WTC11 (cell line): ENCODE measurements around the gene CNPY1. TPM values are rescaled to one million over a fixed set of nuclear protein-coding genes. Genes with fewer than 3 reads are reported as not detected.

Experiments
- ATAC-seq: fragments of 200-7000 bp; cut with Tn5 transposase; 2 replicates; pipeline ENCODE4 v1.10.0; 2021; ENCODE audit warnings: mild to moderate bottlenecking, moderate library complexity
- CTCF ChIA-PET: fragments of 300-600 bp; sonication (Branson Sonifier 250); formaldehyde crosslinking; loops from one replicate; lab custom pipeline; 2021; ENCODE audit warnings: antibody characterized with exemption; lab: Charles Lee
- POLR2A ChIA-PET: fragments of 350-600 bp; sonication (Branson Sonifier 250); formaldehyde crosslinking; loops from one replicate; lab custom pipeline; 2021; ENCODE audit warnings: antibody characterized with exemption; lab: Charles Lee
- DNase-seq: peaks from one replicate; pipeline ENCODE4 v3.0.0; 2021; ENCODE audit warnings: low spot score
- H3K27ac Mint-ChIP-seq: 2 replicates; pipeline ENCODE4 v1.8.0; 2021; ENCODE audit warnings: mixed read lengths
- H3K27me3 Mint-ChIP-seq: 2 replicates; pipeline ENCODE4 v1.8.0; 2021; ENCODE audit warnings: low read depth, mild to moderate bottlenecking, moderate library complexity, mixed read lengths
- H3K36me3 Mint-ChIP-seq: 2 replicates; pipeline ENCODE4 v1.8.0; 2021; ENCODE audit warnings: mixed read lengths
- H3K4me1 Mint-ChIP-seq: 2 replicates; pipeline ENCODE4 v1.8.0; 2022; ENCODE audit warnings: mixed read lengths
- H3K4me3 Mint-ChIP-seq: 2 replicates; pipeline ENCODE4 v1.8.0; 2021; ENCODE audit warnings: mild to moderate bottlenecking, moderate library complexity, mixed read lengths
- H3K9me3 Mint-ChIP-seq: 2 replicates; pipeline ENCODE4 v1.8.0; 2021; ENCODE audit warnings: mixed read lengths
- ATF1 ChIP-seq: sonication (generic); formaldehyde crosslinking; IDR thresholded peaks from 2 replicates; pipeline ENCODE4 v1.8.1; 2023; ENCODE audit warnings: mild to moderate bottlenecking, moderate library complexity, missing genetic modification reagents
- ESRRA ChIP-seq: sonication (generic); formaldehyde crosslinking; IDR thresholded peaks from 2 replicates; pipeline ENCODE4 v1.8.1; 2022; ENCODE audit warnings: mild to moderate bottlenecking, missing genetic modification reagents, borderline replicate concordance
- ETV6 ChIP-seq: sonication (generic); formaldehyde crosslinking; IDR thresholded peaks from 2 replicates; pipeline ENCODE4 v1.8.1; 2022; ENCODE audit warnings: mild to moderate bottlenecking, missing genetic modification reagents
- FOXJ3 ChIP-seq: sonication (generic); formaldehyde crosslinking; IDR thresholded peaks from 2 replicates; pipeline ENCODE4 v1.9.0; 2021; ENCODE audit warnings: missing genetic modification reagents, mild to moderate bottlenecking, borderline replicate concordance
- IRF2 ChIP-seq: sonication (generic); formaldehyde crosslinking; IDR thresholded peaks from 2 replicates; pipeline ENCODE4 v1.8.0; 2022; ENCODE audit warnings: low read depth, missing genetic modification reagents, borderline replicate concordance
- NR1H2 ChIP-seq: sonication (generic); formaldehyde crosslinking; IDR thresholded peaks from 2 replicates; pipeline ENCODE4 v1.9.0; 2021; ENCODE audit warnings: mild to moderate bottlenecking, moderate library complexity, missing genetic modification reagents
- NR3C1 ChIP-seq: sonication (generic); formaldehyde crosslinking; conservative IDR thresholded peaks from 2 replicates; pipeline ENCODE4 v1.8.1; 2023; ENCODE audit warnings: low read depth, mild to moderate bottlenecking, missing genetic modification reagents
- TEAD1 ChIP-seq: sonication (generic); formaldehyde crosslinking; IDR thresholded peaks from 2 replicates; pipeline ENCODE4 v1.8.0; 2022; ENCODE audit warnings: mild to moderate bottlenecking, missing genetic modification reagents
- ZNF138 ChIP-seq: sonication (generic); formaldehyde crosslinking; conservative IDR thresholded peaks from 2 replicates; pipeline ENCODE4 v1.8.1; 2022; ENCODE audit warnings: mild to moderate bottlenecking, moderate library complexity, missing genetic modification reagents
- ZNF416 ChIP-seq: fragments of 250-450 bp; sonication (Bioruptor Pico); IDR thresholded peaks from 2 replicates; pipeline ENCODE4 v1.9.0; 2021; ENCODE audit warnings: mild to moderate bottlenecking, inconsistent platforms
- total RNA-seq: library from RNA; stranded (reverse); gene quantifications from 3 replicates; pipeline ENCODE4 v1.2.3, GENCODE V29; 2021
- TF ChIP-seq, protein P1 (sequence below): sonication (generic); formaldehyde crosslinking; IDR thresholded peaks from 2 replicates; pipeline ENCODE4 v1.8.1; 2023; ENCODE audit warnings: mild to moderate bottlenecking, moderate library complexity, missing genetic modification reagents
- TF ChIP-seq, protein P2 (sequence below): sonication (generic); formaldehyde crosslinking; IDR thresholded peaks from 2 replicates; pipeline ENCODE4 v1.8.1; 2023; ENCODE audit warnings: mild to moderate bottlenecking, missing genetic modification reagents, moderate library complexity
- TF ChIP-seq, protein P3 (sequence below): sonication (generic); formaldehyde crosslinking; conservative IDR thresholded peaks from 2 replicates; pipeline ENCODE4 v1.8.1; 2023; ENCODE audit warnings: mild to moderate bottlenecking, low read depth, missing genetic modification reagents, moderate library complexity
- TF ChIP-seq, protein P4 (sequence below): sonication (generic); formaldehyde crosslinking; IDR thresholded peaks from 2 replicates; pipeline ENCODE4 v1.8.0; 2023; ENCODE audit warnings: missing genetic modification reagents, mild to moderate bottlenecking, borderline replicate concordance
- TF ChIP-seq, protein P5 (sequence below): sonication (generic); formaldehyde crosslinking; IDR thresholded peaks from 2 replicates; pipeline ENCODE4 v1.8.1; 2022; ENCODE audit warnings: low read depth, missing genetic modification reagents, borderline replicate concordance
- TF ChIP-seq, protein P6 (sequence below): fragments of 250-450 bp; sonication (Bioruptor Pico); IDR thresholded peaks from 2 replicates; pipeline ENCODE4 v1.9.0; 2021; ENCODE audit warnings: moderate library complexity, mild to moderate bottlenecking, inconsistent platforms, borderline replicate concordance

CNPY1 gene
- total RNA-seq, 1 experiment from 2014 or later, result 0.09 TPM

DNA sequence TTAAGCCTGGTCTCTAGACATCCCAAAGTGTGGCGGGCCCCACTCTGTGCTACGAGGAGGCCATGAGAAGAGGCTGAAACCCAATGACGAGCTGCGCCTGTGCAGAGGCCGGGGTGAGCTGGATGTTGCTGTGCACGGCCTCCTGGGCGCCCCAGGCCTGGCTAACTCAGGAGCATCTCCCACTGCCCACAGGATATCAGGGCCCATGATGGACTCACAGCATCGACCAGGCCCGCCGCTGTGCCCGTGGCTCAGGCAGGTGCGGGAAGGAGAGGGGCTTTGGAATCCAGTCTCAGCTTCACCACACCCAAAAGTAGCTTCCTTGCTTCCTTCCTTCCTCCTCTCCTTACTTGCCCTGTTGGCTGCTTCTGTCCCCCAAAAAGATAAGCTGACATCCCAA lies 4.6 kb upstream of the CNPY1 start (continued):
- TF ChIP-seq, protein P1, sequence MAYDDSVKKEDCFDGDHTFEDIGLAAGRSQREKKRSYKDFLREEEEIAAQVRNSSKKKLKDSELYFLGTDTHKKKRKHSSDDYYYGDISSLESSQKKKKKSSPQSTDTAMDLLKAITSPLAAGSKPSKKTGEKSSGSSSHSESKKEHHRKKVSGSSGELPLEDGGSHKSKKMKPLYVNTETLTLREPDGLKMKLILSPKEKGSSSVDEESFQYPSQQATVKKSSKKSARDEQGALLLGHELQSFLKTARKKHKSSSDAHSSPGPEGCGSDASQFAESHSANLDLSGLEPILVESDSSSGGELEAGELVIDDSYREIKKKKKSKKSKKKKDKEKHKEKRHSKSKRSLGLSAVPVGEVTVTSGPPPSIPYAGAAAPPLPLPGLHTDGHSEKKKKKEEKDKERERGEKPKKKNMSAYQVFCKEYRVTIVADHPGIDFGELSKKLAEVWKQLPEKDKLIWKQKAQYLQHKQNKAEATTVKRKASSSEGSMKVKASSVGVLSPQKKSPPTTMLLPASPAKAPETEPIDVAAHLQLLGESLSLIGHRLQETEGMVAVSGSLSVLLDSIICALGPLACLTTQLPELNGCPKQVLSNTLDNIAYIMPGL (CRISPR knock-in tag), result no peak

DNA sequence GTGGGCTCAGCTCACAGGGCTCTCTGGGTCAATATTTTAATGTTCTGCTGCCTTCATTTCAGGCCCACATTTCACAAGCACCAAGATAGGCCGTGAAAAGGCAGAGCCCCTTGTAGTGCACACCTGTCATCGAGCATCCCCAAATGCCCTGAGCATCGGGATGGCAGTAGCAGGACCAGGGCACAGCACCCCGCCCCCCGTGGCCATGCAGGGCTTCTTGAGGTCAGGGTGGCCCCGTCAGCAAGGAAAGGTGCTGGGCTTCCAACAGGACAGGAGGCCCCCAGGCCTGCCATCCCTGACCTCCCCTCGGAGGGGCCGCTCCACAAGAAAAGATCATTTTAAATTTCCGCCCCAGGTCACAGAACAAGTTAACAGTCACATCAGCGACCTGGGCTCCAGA lies 2.9 kb upstream of the CNPY1 start:
- H3K36me3 Mint-ChIP-seq, result no peaks in the 10 kb centered on the region
- peaks cover 7% of the 10 kb centered on the region; the same call in 1 of the 2 replicates for H3K4me1 Mint-ChIP-seq
- ChIA-PET POLR2A (no interaction called here), CTCF (interaction anchor here (0.6 to 1.0 kb wide), 3 partner anchors 15 to 204 kb away, joined by 3 read pairs; no protein-coding TSS in a partner anchor)
- no peak overlapping the region for H3K4me3 Mint-ChIP-seq
- peaks cover 4% of the 10 kb centered on the region for H3K9me3 Mint-ChIP-seq
- H3K27ac Mint-ChIP-seq, result no peak overlapping the region
- ATAC-seq (no peak), DNase-seq (no peak)
- TF ChIP-seq FOXJ3 (CRISPR knock-in tag) (no peak), ETV6 (no peak), TEAD1 (CRISPR knock-in tag) (no peak), ATF1 (CRISPR knock-in tag) (no peak)
- TF ChIP-seq, protein P2, sequence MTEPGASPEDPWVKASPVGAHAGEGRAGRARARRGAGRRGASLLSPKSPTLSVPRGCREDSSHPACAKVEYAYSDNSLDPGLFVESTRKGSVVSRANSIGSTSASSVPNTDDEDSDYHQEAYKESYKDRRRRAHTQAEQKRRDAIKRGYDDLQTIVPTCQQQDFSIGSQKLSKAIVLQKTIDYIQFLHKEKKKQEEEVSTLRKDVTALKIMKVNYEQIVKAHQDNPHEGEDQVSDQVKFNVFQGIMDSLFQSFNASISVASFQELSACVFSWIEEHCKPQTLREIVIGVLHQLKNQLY (CRISPR knock-in tag), result no peak
- TF ChIP-seq, protein P3, sequence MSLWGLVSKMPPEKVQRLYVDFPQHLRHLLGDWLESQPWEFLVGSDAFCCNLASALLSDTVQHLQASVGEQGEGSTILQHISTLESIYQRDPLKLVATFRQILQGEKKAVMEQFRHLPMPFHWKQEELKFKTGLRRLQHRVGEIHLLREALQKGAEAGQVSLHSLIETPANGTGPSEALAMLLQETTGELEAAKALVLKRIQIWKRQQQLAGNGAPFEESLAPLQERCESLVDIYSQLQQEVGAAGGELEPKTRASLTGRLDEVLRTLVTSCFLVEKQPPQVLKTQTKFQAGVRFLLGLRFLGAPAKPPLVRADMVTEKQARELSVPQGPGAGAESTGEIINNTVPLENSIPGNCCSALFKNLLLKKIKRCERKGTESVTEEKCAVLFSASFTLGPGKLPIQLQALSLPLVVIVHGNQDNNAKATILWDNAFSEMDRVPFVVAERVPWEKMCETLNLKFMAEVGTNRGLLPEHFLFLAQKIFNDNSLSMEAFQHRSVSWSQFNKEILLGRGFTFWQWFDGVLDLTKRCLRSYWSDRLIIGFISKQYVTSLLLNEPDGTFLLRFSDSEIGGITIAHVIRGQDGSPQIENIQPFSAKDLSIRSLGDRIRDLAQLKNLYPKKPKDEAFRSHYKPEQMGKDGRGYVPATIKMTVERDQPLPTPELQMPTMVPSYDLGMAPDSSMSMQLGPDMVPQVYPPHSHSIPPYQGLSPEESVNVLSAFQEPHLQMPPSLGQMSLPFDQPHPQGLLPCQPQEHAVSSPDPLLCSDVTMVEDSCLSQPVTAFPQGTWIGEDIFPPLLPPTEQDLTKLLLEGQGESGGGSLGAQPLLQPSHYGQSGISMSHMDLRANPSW (CRISPR knock-in tag), result no peak
- TF ChIP-seq, protein P4, sequence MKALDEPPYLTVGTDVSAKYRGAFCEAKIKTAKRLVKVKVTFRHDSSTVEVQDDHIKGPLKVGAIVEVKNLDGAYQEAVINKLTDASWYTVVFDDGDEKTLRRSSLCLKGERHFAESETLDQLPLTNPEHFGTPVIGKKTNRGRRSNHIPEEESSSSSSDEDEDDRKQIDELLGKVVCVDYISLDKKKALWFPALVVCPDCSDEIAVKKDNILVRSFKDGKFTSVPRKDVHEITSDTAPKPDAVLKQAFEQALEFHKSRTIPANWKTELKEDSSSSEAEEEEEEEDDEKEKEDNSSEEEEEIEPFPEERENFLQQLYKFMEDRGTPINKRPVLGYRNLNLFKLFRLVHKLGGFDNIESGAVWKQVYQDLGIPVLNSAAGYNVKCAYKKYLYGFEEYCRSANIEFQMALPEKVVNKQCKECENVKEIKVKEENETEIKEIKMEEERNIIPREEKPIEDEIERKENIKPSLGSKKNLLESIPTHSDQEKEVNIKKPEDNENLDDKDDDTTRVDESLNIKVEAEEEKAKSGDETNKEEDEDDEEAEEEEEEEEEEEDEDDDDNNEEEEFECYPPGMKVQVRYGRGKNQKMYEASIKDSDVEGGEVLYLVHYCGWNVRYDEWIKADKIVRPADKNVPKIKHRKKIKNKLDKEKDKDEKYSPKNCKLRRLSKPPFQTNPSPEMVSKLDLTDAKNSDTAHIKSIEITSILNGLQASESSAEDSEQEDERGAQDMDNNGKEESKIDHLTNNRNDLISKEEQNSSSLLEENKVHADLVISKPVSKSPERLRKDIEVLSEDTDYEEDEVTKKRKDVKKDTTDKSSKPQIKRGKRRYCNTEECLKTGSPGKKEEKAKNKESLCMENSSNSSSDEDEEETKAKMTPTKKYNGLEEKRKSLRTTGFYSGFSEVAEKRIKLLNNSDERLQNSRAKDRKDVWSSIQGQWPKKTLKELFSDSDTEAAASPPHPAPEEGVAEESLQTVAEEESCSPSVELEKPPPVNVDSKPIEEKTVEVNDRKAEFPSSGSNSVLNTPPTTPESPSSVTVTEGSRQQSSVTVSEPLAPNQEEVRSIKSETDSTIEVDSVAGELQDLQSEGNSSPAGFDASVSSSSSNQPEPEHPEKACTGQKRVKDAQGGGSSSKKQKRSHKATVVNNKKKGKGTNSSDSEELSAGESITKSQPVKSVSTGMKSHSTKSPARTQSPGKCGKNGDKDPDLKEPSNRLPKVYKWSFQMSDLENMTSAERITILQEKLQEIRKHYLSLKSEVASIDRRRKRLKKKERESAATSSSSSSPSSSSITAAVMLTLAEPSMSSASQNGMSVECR (CRISPR knock-in tag), result no peak
- TF ChIP-seq, protein P5, sequence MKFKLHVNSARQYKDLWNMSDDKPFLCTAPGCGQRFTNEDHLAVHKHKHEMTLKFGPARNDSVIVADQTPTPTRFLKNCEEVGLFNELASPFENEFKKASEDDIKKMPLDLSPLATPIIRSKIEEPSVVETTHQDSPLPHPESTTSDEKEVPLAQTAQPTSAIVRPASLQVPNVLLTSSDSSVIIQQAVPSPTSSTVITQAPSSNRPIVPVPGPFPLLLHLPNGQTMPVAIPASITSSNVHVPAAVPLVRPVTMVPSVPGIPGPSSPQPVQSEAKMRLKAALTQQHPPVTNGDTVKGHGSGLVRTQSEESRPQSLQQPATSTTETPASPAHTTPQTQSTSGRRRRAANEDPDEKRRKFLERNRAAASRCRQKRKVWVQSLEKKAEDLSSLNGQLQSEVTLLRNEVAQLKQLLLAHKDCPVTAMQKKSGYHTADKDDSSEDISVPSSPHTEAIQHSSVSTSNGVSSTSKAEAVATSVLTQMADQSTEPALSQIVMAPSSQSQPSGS, result no peak
- no peaks in the 10 kb centered on the region; the same call in 1 of the 2 replicates for H3K27me3 Mint-ChIP-seq

DNA sequence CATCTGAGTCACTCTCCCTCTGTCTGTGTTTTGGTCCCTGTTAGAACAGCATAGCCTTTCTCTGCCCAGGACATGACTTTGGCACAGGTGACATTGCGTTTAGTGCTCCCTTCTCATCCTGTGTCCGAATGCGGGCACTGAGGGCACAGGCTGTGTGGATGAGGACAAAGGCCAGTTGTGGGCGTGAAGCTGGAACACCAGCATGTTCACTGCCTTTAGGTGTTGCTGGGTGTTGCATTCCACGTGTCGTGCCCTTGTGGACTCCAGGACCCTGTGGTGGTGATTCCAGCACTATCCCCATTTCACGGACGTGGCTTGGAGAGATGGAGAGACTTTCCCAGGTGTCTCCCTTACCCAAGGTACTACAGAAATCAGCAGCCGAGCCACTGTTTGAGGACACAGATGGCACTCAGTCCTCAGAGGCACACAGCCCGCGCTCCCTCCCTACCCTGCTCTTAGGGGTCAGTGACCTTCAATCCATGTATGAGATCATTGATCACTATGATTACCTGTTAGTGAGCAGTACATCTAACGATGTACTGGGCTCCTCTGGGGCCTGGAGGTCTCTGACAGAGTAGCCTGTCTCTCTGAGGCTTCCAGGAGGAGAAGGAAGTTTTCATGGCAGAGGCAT lies 917 bp upstream of the CNPY1 start:
- ATAC-seq (no peak), DNase-seq (no peak)
- Mint-ChIP-seq H3K9me3 (no peaks in the 10 kb centered on the region), H3K27me3 (peaks cover 5% of the 10 kb centered on the region; the same call in 1 of the 2 replicates), H3K27ac (no peak overlapping the region), H3K4me1 (peaks cover 7% of the 10 kb centered on the region; the same call in 1 of the 2 replicates), H3K4me3 (no peak overlapping the region), H3K36me3 (no peaks in the 10 kb centered on the region)
- TF ChIP-seq NR3C1 (CRISPR knock-in tag), result no peak
- TF ChIP-seq NR1H2 (CRISPR knock-in tag), result no peak
- TF ChIP-seq ZNF138 (CRISPR knock-in tag), result no peak
- TF ChIP-seq, protein P6, sequence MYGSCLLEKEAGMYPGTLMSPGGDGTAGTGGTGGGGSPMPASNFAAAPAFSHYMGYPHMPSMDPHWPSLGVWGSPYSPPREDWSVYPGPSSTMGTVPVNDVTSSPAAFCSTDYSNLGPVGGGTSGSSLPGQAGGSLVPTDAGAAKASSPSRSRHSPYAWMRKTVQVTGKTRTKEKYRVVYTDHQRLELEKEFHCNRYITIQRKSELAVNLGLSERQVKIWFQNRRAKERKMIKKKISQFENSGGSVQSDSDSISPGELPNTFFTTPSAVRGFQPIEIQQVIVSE (CRISPR knock-in tag), result no peak
- no peak for TF ChIP-seq ZNF416 (CRISPR knock-in tag)
- TF ChIP-seq IRF2, result no peak
- TF ChIP-seq TEAD1 (CRISPR knock-in tag), result no peak
- TF ChIP-seq ESRRA, result no peak
- POLR2A ChIA-PET, result no interaction called here
- CTCF ChIA-PET, result interaction anchor here (1.8 kb wide), 1 partner anchor 13 kb away, joined by 3 read pairs; no protein-coding TSS in a partner anchor
